ENCODE results near the gene MAFB. TPM values are rescaled to one million over a fixed set of nuclear protein-coding genes. Genes with fewer than 3 reads are reported as not detected.
A peak's percentile ranks its signal among the peaks of the same experiment; 100 is the strongest.

MAFB gene
- polyA plus RNA-seq, 3 donors: 113 to 161 (median 134) TPM

DNA sequence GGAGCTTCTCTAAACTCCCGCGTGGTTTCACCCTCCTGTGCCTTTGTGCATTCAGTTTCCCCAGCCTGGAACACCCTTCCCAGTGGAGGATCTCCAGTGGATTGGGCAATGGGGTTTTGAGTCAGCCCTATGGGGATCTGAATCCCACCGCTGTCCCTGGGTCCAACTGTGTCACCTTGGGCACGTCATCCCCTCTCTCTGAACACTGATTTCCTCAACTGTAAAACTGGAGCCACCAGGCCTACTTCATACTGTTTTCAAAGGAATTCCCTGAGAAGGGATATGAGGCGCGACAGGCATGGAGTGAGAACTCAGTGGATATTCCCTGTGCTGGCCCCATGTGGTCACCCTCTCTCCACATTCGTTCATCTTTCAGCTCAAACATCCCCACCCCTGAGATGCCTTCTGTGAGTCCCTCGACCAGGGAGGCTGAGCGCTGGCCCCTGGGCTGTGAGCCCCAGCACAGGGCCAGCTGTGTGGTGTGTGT, 25.7 kb downstream of the MAFB start:
- Histone ChIP-seq H3K27me3 (ENCODE audit: control insufficient read depth in 2 of 2, insufficient read depth in 2 of 2, low read length in 2 of 2) (no peaks in the 10 kb centered on the region), H3K4me1 (ENCODE audit: control insufficient read depth in 1 of 2, insufficient read depth in 2 of 2, low read length in 2 of 2) (no peaks in the 10 kb centered on the region), H2AFZ (ENCODE audit: insufficient read depth, low read depth, low read length, poor library complexity, severe bottlenecking) (no peak overlapping the region), H3K9me3 (replicated peaks in 1 of 2; ENCODE audit: control insufficient read depth in 1 of 2, insufficient read depth in 1 of 2, low read length in 2 of 2) (no peaks in the 10 kb centered on the region), H3K79me2 (ENCODE audit: insufficient read depth, low read length) (no peaks in the 10 kb centered on the region), H3K4me3 (replicated peaks in 1 of 3; ENCODE audit: low read depth in 2 of 3, low read length in 3 of 3) (no peak overlapping the region), H3K27ac (ENCODE audit: low read depth in 1 of 2, low read length in 2 of 2) (no peak overlapping the region), H4K20me1 (ENCODE audit: insufficient read depth, low read length) (no peaks in the 10 kb centered on the region), H3K36me3 (replicated peaks in 1 of 2; ENCODE audit: control insufficient read depth in 1 of 2, insufficient read depth in 2 of 2, low read length in 2 of 2) (no peaks in the 10 kb centered on the region), H3K4me2 (replicated peaks; ENCODE audit: extremely low read depth, low read length, poor library complexity, severe bottlenecking) (no peak overlapping the region), H3K9ac (ENCODE audit: insufficient read depth, low read length, poor library complexity, severe bottlenecking) (no peak overlapping the region)
- Mint-ChIP-seq H3K27ac (peak overlapping the region in 1 of 7 donors; percentile 67), H3K36me3 (no peaks in the 10 kb centered on the region), H3K4me3 (peak overlapping the region in 1 of 2 donors; percentile 28), H3K4me1 (no peaks in the 10 kb centered on the region), H3K9me3 (no peaks in the 10 kb centered on the region), H3K27me3 (ENCODE audit: low read depth in 3 of 3) (peaks cover 12 to 26% (median 13%) of the 10 kb centered on the region in 3 donors)
- TF ChIP-seq, protein P1, sequence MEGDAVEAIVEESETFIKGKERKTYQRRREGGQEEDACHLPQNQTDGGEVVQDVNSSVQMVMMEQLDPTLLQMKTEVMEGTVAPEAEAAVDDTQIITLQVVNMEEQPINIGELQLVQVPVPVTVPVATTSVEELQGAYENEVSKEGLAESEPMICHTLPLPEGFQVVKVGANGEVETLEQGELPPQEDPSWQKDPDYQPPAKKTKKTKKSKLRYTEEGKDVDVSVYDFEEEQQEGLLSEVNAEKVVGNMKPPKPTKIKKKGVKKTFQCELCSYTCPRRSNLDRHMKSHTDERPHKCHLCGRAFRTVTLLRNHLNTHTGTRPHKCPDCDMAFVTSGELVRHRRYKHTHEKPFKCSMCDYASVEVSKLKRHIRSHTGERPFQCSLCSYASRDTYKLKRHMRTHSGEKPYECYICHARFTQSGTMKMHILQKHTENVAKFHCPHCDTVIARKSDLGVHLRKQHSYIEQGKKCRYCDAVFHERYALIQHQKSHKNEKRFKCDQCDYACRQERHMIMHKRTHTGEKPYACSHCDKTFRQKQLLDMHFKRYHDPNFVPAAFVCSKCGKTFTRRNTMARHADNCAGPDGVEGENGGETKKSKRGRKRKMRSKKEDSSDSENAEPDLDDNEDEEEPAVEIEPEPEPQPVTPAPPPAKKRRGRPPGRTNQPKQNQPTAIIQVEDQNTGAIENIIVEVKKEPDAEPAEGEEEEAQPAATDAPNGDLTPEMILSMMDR (IDR thresholded peaks at IDR 0.05): no peak
- DNase-seq: no peak
- intact Hi-C loops (cut with micrococcal nuclease): no loop called here
- WGBS (ENCODE audit: insufficient coverage): 94% methylated on average over 5 of the region's 9 CpGs

DNA sequence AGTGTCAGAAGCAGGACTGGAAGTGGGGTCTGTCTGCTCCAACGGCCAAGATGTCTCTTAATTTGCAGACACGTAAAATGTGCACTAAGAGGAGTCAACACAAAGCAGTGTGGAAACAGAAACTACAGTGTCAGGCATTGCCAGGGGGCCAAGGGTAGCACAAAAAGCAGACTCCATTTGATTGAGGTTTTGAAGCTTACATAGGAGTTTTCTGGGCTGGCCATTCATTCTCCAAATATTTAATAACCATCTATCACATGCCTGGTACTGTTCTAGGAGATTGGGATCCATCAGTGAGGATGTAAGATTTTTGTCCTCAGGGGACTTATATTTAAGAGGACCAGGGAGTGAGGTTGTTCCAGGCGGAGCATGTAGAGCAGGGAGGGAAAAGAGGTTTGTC, 29.5 kb downstream of the MAFB start:
- H4K20me1 ChIP-seq (ENCODE audit: insufficient read depth, low read length): no peaks in the 10 kb centered on the region
- H3K27me3 ChIP-seq (ENCODE audit: control insufficient read depth in 2 of 2, insufficient read depth in 2 of 2, low read length in 2 of 2): no peaks in the 10 kb centered on the region
- Mint-ChIP-seq H3K9me3 (no peaks in the 10 kb centered on the region), H3K4me1 (no peaks in the 10 kb centered on the region), H3K36me3 (no peaks in the 10 kb centered on the region), H3K27ac (peak overlapping the region in 1 of 7 donors; percentile 8), H3K27me3 (ENCODE audit: low read depth in 3 of 3) (peaks cover 12 to 27% (median 13%) of the 10 kb centered on the region in 3 donors), H3K4me3 (peak overlapping the region in 1 of 2 donors; percentile 1)
- no peak overlapping the region for H3K9ac ChIP-seq (ENCODE audit: insufficient read depth, low read length, poor library complexity, severe bottlenecking)
- no peak for DNase-seq
- TF ChIP-seq, protein P1 (IDR thresholded peaks at IDR 0.05): no peak
- no peak overlapping the region for H3K4me2 ChIP-seq (replicated peaks; ENCODE audit: extremely low read depth, low read length, poor library complexity, severe bottlenecking)
- no peaks in the 10 kb centered on the region for H3K36me3 ChIP-seq (replicated peaks in 1 of 2; ENCODE audit: control insufficient read depth in 1 of 2, insufficient read depth in 2 of 2, low read length in 2 of 2)
- no peak overlapping the region for H2AFZ ChIP-seq (ENCODE audit: insufficient read depth, low read depth, low read length, poor library complexity, severe bottlenecking)
- intact Hi-C loops (cut with micrococcal nuclease): no loop called here
- H3K9me3 ChIP-seq (replicated peaks in 1 of 2; ENCODE audit: control insufficient read depth in 1 of 2, insufficient read depth in 1 of 2, low read length in 2 of 2): no peaks in the 10 kb centered on the region
- no peak overlapping the region for H3K27ac ChIP-seq (ENCODE audit: low read depth in 1 of 2, low read length in 2 of 2)
- no peaks in the 10 kb centered on the region for H3K4me1 ChIP-seq (ENCODE audit: control insufficient read depth in 1 of 2, insufficient read depth in 2 of 2, low read length in 2 of 2)
- 100% methylated on average over 3 of the region's 3 CpGs for WGBS (ENCODE audit: insufficient coverage)
- no peak overlapping the region for H3K4me3 ChIP-seq (replicated peaks in 1 of 3; ENCODE audit: low read depth in 2 of 3, low read length in 3 of 3)
- no peaks in the 10 kb centered on the region for H3K79me2 ChIP-seq (ENCODE audit: insufficient read depth, low read length)

Measured in CD14-positive monocyte (primary cell).